Activated naive CD8-positive, alpha-beta T cell treated with anti-CD3 and anti-CD28 coated beads, Interleukin-2, amount 50 U/mL, for 24 hours (primary cell): ENCODE data around the gene CD300LD.

Experiments
- ATAC-seq: fragments of 150-1000 bp; cut with Tn5 transposase; one replicate; pipeline ENCODE4 v1.10.0; 2021
- DNase-seq: peaks from one replicate; pipeline ENCODE4 v3.0.0; 2021
- H3K27ac Mint-ChIP-seq: one replicate; pipeline ENCODE4 v1.8.0; 2021; ENCODE audit warnings: mild to moderate bottlenecking, mixed read lengths
- H3K27me3 Mint-ChIP-seq: one replicate; pipeline ENCODE4 v1.8.0; 2021; ENCODE audit warnings: mixed read lengths
- H3K36me3 Mint-ChIP-seq: one replicate; pipeline ENCODE4 v1.8.0; 2021; ENCODE audit warnings: low read depth, mixed read lengths
- H3K4me1 Mint-ChIP-seq: one replicate; pipeline ENCODE4 v1.8.0; 2021; ENCODE audit warnings: mixed read lengths
- H3K4me3 Mint-ChIP-seq: one replicate; pipeline ENCODE4 v1.8.0; 2021; ENCODE audit warnings: mild to moderate bottlenecking, moderate library complexity, mixed read lengths
- H3K9me3 Mint-ChIP-seq: one replicate; pipeline ENCODE4 v1.8.0; 2021; ENCODE audit warnings: mixed read lengths

CD300LD gene

DNA sequence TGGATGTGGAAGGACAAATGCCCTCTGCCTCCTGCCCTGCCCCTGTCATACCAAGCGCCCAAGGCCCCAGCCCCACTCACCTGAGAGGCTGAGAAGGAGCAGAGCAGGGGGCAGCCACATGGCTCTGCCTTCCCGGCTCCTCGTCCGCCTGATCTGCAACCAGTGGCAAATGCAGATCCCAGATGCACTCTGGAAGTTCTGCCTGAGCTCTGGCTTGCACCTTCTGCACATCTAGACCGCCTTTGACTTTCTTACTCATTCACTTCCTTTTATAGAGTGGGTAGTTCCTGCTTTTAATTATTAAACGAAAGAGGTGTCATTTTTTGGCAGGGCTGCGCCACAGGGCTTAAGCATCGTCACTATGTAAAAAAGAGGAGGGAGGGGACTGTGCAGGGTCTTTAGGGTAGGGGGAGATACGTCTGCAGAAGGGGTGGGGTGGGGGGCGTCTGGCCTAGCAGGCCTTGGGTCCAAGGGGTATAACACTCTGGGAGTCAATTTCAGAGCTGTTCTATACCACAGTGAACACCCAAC is 60.8 kb downstream of the CD300LD start, which contains the start of gene CD300LB:
Gene CD300LB (minus strand): TSS at position 245 of the 531 bp plus-strand sequence. CDS start 125 bp downstream, at position 120.
- H3K36me3 Mint-ChIP-seq: no peaks in the 10 kb centered on the region
- H3K27me3 Mint-ChIP-seq: peaks cover 36% of the 10 kb centered on the region
- no peak for DNase-seq
- peak within 1 kb of the TSS; percentile 8 for H3K4me3 Mint-ChIP-seq
- no peak for ATAC-seq
- H3K4me1 Mint-ChIP-seq: peaks cover 17% of the 10 kb centered on the region
- H3K27ac Mint-ChIP-seq: no peak within 1 kb of the TSS
- no peaks in the 10 kb centered on the region for H3K9me3 Mint-ChIP-seq

DNA sequence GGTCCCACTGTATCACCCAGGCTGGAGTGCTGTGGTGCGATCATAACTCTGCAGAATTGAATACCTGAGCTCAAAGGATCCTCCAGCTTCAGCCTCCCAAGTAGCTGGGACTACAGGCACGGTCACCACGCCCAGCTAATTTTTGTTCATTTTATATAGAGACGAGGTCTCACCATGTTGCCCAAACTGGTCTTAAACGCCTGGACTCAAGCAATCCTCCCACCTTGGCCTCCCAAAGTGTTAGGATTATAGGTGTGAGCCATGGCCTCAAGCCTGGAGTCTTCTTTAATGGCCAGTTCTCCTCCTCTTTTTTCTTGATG is 61.3 kb downstream of the CD300LD start:
- H3K36me3 Mint-ChIP-seq: no peaks in the 10 kb centered on the region
- H3K27ac Mint-ChIP-seq: no peak overlapping the region
- H3K27me3 Mint-ChIP-seq: peaks cover 36% of the 10 kb centered on the region
- ATAC-seq (no peak), DNase-seq (no peak)
- no peaks in the 10 kb centered on the region for H3K9me3 Mint-ChIP-seq
- peaks cover 17% of the 10 kb centered on the region for H3K4me1 Mint-ChIP-seq
- no peak overlapping the region for H3K4me3 Mint-ChIP-seq
